GM19397 (cell line): ENCODE results near the gene FOXJ1.

Experiments used
- ATAC-seq: cut with Tn5 transposase; IDR thresholded peaks from one replicate; pipeline ENCODE4 v1.9.1; 2021; ENCODE audit warnings: mild to moderate bottlenecking, moderate library complexity; ENCODE audit not compliant: unreplicated experiment

FOXJ1 gene

GRCh38 chr17:76160896-76161528 lies 20.0 kb upstream of the FOXJ1 start:
- ATAC-seq = no peak

GRCh38 chr17:76159157-76159556 lies 18.1 kb upstream of the FOXJ1 start:
- no peak for ATAC-seq

GRCh38 chr17:76157759-76158158 lies 16.7 kb upstream of the FOXJ1 start:
- ATAC-seq = no peak

- ATAC-seq = no peak
These were observed 15.6 kb upstream of the FOXJ1 start for GRCh38 chr17:76156662-76156991.

GRCh38 chr17:76155988-76156661 lies 15.1 kb upstream of the FOXJ1 start:
- ATAC-seq = no peak

GRCh38 chr17:76154936-76155845 lies 14.1 kb upstream of the FOXJ1 start:
- no peak for ATAC-seq

- no peak for ATAC-seq
These were observed 13.2 kb upstream of the FOXJ1 start for GRCh38 chr17:76154292-76154691.

GRCh38 chr17:76153640-76154039 lies 12.6 kb upstream of the FOXJ1 start:
- ATAC-seq = no peak

GRCh38 chr17:76153202-76153601 lies 12.2 kb upstream of the FOXJ1 start:
- no peak for ATAC-seq

GRCh38 chr17:76152591-76152990 lies 11.5 kb upstream of the FOXJ1 start:
- no peak for ATAC-seq

- no peak for ATAC-seq
These were observed 10.9 kb upstream of the FOXJ1 start for GRCh38 chr17:76151896-76152454.

GRCh38 chr17:76150712-76151622 lies 9.9 kb upstream of the FOXJ1 start:
- no peak for ATAC-seq

GRCh38 chr17:76149214-76149613 lies 8.2 kb upstream of the FOXJ1 start:
- no peak for ATAC-seq

- no peak for ATAC-seq
These were observed 6.9 kb upstream of the FOXJ1 start for GRCh38 chr17:76148015-76148326.

GRCh38 chr17:76147211-76148014 lies 6.4 kb upstream of the FOXJ1 start:
- ATAC-seq = no peak

- no peak for ATAC-seq
These were observed 5.2 kb upstream of the FOXJ1 start for GRCh38 chr17:76146053-76146851.

GRCh38 chr17:76145231-76146052 lies 4.4 kb upstream of the FOXJ1 start:
- no peak for ATAC-seq

- no peak for ATAC-seq
These were observed 1.6 kb upstream of the FOXJ1 start for GRCh38 chr17:76142585-76143041.
